Astrocyte (in vitro differentiated cells and primary cell): Measurements from ENCODE around the gene NPTX1. TPM values are rescaled to one million over a fixed set of nuclear protein-coding genes. Genes with fewer than 3 reads are reported as not detected.

Experiments
- DNase-seq: peaks from one replicate; pipeline ENCODE4 v3.0.0-alpha.2; 2010; ENCODE audit warnings: low read depth
- FAIRE-seq: peaks from 2 replicates; lab custom pipeline; 2011; peaks lifted over from hg19 to GRCh38; lab: Jason Lieb, UNC
- H2AFZ ChIP-seq: 2 replicates; pipeline ENCODE4 v1.6.0; 2012; ENCODE audit warnings: low read depth, low read length, inconsistent platforms
- H3K27ac ChIP-seq: 2 replicates; pipeline ENCODE4 v1.5.1; 2011; ENCODE audit warnings: low read depth, low read length, inconsistent platforms
- H3K27me3 ChIP-seq: 2 replicates; pipeline ENCODE4 v1.6.0; 2011; ENCODE audit warnings: low read length, inconsistent platforms; ENCODE audit not compliant: insufficient read depth
- H3K36me3 ChIP-seq: 2 replicates; pipeline ENCODE4 v1.5.1; 2011; ENCODE audit warnings: low read length, inconsistent platforms; ENCODE audit not compliant: insufficient read depth
- H3K4me1 ChIP-seq: 2 replicates; pipeline ENCODE4 v1.5.1; 2011; ENCODE audit warnings: low read length, inconsistent platforms; ENCODE audit not compliant: insufficient read depth
- H3K4me2 ChIP-seq: 2 replicates; pipeline ENCODE4 v1.6.0; 2012; ENCODE audit warnings: low read length, inconsistent platforms
- H3K4me3 ChIP-seq: 2 replicates; pipeline ENCODE4 v1.5.1; 2011; ENCODE audit warnings: low read depth, mild to moderate bottlenecking, low read length, inconsistent platforms; ENCODE audit not compliant: insufficient read depth
- H3K79me2 ChIP-seq: 2 replicates; pipeline ENCODE4 v1.6.0; 2012; ENCODE audit warnings: mild to moderate bottlenecking, low read length, inconsistent platforms; ENCODE audit not compliant: insufficient read depth
- H3K9ac ChIP-seq: 2 replicates; pipeline ENCODE4 v1.6.0; 2012; ENCODE audit warnings: mild to moderate bottlenecking, low read length, inconsistent platforms
- H3K9me3 ChIP-seq: 2 replicates; pipeline ENCODE4 v1.5.1; 2012; ENCODE audit warnings: low read depth, mild to moderate bottlenecking, low read length, inconsistent platforms; ENCODE audit not compliant: insufficient read depth
- H4K20me1 ChIP-seq: 2 replicates; pipeline ENCODE4 v1.6.0; 2012; ENCODE audit warnings: low read length, inconsistent platforms; ENCODE audit not compliant: insufficient read depth
- H3K27ac Mint-ChIP-seq: one replicate; pipeline ENCODE4 v1.8.0; 2021; ENCODE audit warnings: mild to moderate bottlenecking, mixed read lengths; ENCODE audit not compliant: unreplicated experiment
- H3K27me3 Mint-ChIP-seq: one replicate; pipeline ENCODE4 v1.8.0; 2021; ENCODE audit warnings: low read depth, mixed read lengths; ENCODE audit not compliant: unreplicated experiment
- H3K36me3 Mint-ChIP-seq: one replicate; pipeline ENCODE4 v1.8.0; 2021; ENCODE audit warnings: low read depth, mixed read lengths; ENCODE audit not compliant: unreplicated experiment
- H3K4me1 Mint-ChIP-seq: one replicate; pipeline ENCODE4 v1.8.0; 2021; ENCODE audit warnings: low read depth, mixed read lengths; ENCODE audit not compliant: unreplicated experiment
- H3K4me3 Mint-ChIP-seq: one replicate; pipeline ENCODE4 v1.8.0; 2021; ENCODE audit warnings: mild to moderate bottlenecking, moderate library complexity, mixed read lengths; ENCODE audit not compliant: unreplicated experiment
- H3K9me3 Mint-ChIP-seq: one replicate; pipeline ENCODE4 v1.8.0; 2021; ENCODE audit warnings: mild to moderate bottlenecking, mixed read lengths; ENCODE audit not compliant: unreplicated experiment
- EZH2 ChIP-seq: IDR thresholded peaks from 2 replicates; pipeline ENCODE4 v1.6.1; 2012; ENCODE audit warnings: mild to moderate bottlenecking, low read length, inconsistent platforms; ENCODE audit not compliant: insufficient read depth
- total RNA-seq: library from RNA; stranded (reverse); gene quantifications from 2 replicates; pipeline ENCODE4 v1.2.1, GENCODE V29; 2021
- TF ChIP-seq, protein P1 (sequence below): IDR thresholded peaks from 2 replicates; pipeline ENCODE4 v1.5.1; 2011; ENCODE audit warnings: low read depth, mild to moderate bottlenecking, inconsistent platforms, low read length, moderate library complexity; ENCODE audit not compliant: insufficient read depth

The NPTX1 gene
- total RNA-seq, 1 donor from 2014 or later, result 0.43 TPM

DNA sequence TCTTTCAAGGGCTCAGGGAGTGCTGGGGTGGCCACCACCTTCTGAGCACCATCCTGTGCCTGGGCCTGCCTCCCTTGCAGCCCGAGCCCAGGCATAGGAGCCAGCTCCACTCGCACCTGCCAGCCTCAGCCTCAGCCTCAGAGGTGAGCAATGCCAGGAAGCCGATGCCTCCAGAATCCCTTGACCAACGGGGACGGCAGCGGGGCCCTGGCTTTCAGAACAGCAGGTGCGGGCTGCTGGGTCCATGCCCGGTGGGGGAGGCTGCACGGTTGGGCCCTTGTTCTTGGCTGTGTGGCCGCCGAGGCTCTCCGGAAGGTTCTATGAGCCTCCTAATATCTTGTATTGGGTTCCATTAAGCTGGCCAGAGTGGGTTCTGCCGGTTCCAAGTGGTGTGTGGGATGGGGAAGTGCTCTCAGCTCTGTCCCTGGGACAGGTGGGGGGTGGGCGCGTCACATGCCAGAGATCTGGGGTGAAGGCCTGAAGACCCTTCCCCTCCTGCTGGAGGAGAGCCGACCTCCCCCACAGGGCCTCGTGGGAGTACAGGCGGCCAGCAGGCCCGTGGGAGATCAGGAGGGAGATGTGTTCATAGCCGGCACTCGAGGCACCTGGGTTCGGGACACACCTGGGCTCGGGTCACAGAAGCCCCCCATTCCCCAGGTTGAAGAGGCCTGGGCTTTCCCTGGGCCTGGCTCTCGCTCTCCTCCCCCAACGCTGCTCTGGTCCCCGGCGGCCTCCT lies 27.0 kb downstream of the NPTX1 start:
- no peak for TF ChIP-seq EZH2
- TF ChIP-seq, protein P1, sequence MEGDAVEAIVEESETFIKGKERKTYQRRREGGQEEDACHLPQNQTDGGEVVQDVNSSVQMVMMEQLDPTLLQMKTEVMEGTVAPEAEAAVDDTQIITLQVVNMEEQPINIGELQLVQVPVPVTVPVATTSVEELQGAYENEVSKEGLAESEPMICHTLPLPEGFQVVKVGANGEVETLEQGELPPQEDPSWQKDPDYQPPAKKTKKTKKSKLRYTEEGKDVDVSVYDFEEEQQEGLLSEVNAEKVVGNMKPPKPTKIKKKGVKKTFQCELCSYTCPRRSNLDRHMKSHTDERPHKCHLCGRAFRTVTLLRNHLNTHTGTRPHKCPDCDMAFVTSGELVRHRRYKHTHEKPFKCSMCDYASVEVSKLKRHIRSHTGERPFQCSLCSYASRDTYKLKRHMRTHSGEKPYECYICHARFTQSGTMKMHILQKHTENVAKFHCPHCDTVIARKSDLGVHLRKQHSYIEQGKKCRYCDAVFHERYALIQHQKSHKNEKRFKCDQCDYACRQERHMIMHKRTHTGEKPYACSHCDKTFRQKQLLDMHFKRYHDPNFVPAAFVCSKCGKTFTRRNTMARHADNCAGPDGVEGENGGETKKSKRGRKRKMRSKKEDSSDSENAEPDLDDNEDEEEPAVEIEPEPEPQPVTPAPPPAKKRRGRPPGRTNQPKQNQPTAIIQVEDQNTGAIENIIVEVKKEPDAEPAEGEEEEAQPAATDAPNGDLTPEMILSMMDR, result no peak

DNA sequence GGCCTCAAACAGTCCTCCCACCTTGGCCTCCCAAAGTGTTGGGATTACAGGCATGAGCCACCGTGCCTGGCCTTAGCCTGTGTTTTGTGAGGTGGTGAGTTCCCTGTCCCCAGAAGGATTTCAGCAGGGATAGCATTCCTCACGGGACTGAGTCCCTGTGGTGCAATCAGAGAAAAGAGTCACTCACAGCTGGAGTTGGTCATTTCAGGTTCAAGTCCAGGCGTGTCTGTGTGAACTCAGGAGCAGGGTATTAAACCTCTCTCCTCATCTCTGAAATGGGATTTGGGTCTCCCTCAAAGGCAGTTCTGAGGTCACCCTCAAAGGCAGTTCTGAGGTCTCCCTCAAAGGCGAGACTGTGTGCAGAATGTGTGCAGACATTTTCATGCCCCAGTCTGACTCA lies 28.6 kb downstream of the NPTX1 start:
- no peak overlapping the region for H2AFZ ChIP-seq
- H3K36me3 Mint-ChIP-seq, result peaks cover 4% of the 10 kb centered on the region
- H3K27ac Mint-ChIP-seq, result no peak overlapping the region
- H3K9me3 Mint-ChIP-seq, result no peaks in the 10 kb centered on the region
- H3K4me3 ChIP-seq, result no peak overlapping the region
- H3K4me3 Mint-ChIP-seq, result no peak overlapping the region
- H3K27me3 ChIP-seq, result peaks cover 13% of the 10 kb centered on the region
- no peaks in the 10 kb centered on the region for H3K9me3 ChIP-seq
- no peaks in the 10 kb centered on the region for H3K79me2 ChIP-seq
- FAIRE-seq (no peak), DNase-seq (no peak)
- peaks cover 10% of the 10 kb centered on the region for H3K27me3 Mint-ChIP-seq
- no peak overlapping the region for H3K27ac ChIP-seq
- no peak overlapping the region for H3K9ac ChIP-seq
- no peaks in the 10 kb centered on the region for H3K4me1 ChIP-seq
- H3K36me3 ChIP-seq, result no peaks in the 10 kb centered on the region
- H3K4me1 Mint-ChIP-seq, result peaks cover 2% of the 10 kb centered on the region
- H4K20me1 ChIP-seq, result no peaks in the 10 kb centered on the region
- H3K4me2 ChIP-seq, result no peak overlapping the region
- TF ChIP-seq, protein P1, result no peak

More for the DNA sequence above, 27.0 kb downstream of the NPTX1 start:
- Mint-ChIP-seq H3K4me1 (peaks cover 12% of the 10 kb centered on the region), H3K4me3 (no peak overlapping the region), H3K27me3 (peaks cover 3% of the 10 kb centered on the region), H3K36me3 (peaks cover 2% of the 10 kb centered on the region), H3K27ac (no peak overlapping the region), H3K9me3 (no peaks in the 10 kb centered on the region)
- FAIRE-seq (no peak), DNase-seq (no peak)
- no peak overlapping the region for H3K9ac ChIP-seq
- no peaks in the 10 kb centered on the region for H3K36me3 ChIP-seq
- peaks cover 4% of the 10 kb centered on the region for H3K27me3 ChIP-seq
- H3K27ac ChIP-seq, result no peak overlapping the region
- no peaks in the 10 kb centered on the region for H3K9me3 ChIP-seq
- H3K79me2 ChIP-seq, result peaks cover 2% of the 10 kb centered on the region
- no peak overlapping the region for H2AFZ ChIP-seq
- no peak overlapping the region for H3K4me3 ChIP-seq
- H4K20me1 ChIP-seq, result no peaks in the 10 kb centered on the region
- no peak overlapping the region for H3K4me2 ChIP-seq
- peaks cover 5% of the 10 kb centered on the region for H3K4me1 ChIP-seq
